HPDE6-E6E7 (cell line): ENCODE measurements around the gene TREML1.
"Not testable (repeated sequence)": the region's sequence is repeated elsewhere in the genome, so short reads cannot be mapped to it uniquely, and the experiment has no call there.

Experiments used
- DNase-seq: peaks from one replicate; pipeline ENCODE4 v3.0.0; 2011; ENCODE audit warnings: missing footprints; ENCODE audit errors: extremely low spot score

The TREML1 gene

DNA sequence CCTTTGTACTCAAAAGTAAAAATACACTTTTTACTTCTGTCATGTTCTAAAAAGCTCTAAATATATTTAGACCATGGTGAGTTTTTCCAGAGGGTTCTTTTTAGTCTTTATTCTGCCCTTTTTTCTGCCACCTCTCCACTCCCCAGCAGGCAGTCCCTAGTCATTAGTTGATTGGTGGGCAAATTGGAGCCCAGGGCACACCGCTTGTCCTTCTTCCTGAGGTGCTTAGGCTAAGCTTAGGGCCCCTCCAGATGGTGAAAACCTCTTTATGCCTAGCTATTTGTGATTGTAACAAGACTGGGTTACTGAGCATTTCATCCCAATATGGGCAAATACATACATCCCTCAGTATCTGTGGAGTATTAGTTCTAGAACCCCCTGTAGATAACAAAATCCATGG is 6.2 kb downstream of the TREML1 start:
- no peak for DNase-seq

DNA sequence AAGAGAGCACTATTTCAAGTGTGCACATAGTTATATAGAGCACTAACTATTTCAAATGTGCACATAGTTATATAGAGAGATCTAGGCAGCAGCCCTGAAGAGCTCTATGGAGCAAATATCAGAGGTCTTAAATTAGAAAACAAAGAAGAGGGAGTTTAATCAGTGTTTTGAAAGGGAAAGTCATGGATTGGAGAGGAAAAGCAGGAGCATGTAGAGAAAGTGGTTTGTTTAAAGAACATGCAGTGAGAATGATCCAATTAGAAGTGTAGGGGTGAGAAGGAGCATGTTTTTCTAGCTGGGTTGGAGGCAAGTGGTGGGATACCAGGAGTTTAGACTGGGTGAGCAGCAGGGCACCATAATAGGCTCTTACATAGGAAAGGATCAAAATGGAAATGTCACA is 17.2 kb downstream of the TREML1 start:
- DNase-seq = no peak

DNA sequence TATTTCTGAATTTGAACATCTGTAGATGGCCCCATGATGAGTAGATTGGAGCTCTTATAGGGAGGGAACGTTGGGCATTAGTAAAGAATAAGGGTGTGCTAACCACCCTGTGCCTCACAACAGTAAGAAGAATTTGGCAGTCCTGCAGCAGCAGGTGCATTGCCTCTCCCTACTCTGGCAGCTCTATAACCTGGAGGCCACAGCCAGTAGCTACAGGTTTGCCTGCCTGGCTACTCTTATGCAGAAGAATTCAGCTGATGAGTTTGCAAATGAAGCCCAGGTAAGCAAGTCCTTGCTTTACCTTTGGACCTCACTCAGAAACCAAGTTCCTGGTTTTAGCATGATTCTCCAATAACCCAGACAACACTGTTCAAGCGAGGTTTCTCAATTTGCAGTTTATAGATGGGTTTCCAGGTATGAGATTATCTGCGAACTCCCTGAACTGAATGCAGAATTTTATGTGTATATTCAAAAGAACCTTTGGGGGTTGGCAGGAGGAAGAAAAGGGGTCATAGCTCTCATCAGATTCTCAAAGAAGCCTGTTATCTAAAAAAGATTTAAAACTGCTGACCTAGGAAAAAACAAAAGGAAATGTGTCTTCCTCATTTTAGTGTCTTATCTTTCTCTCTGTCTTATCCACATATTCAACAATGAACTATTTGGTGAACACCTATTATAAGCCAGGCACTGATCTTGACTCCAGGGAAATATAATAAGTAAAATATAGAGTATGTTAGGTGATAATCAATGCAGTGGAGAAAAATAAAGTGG is 18.9 kb downstream of the TREML1 start:
- DNase-seq = no peak

DNA sequence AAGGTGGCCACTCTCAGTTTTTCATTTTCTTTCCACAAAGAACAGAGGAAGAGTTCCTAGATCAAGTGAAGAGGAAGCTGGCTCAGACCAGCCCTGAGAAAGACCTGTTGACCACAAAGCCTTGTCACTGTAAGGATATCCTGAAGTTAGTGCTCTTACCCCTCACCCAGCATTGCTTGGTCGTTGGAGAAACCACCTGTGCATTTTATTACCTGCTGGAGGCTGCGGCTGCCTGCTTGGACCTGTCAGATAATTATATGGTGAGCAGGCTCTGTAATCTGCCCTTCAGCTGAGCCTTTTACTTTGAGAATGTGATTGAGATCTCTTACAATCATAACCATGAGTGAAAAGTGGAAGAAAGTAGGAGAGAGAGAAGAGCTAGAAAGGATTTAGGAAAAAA is 21.9 kb downstream of the TREML1 start:
- no peak for DNase-seq

DNA sequence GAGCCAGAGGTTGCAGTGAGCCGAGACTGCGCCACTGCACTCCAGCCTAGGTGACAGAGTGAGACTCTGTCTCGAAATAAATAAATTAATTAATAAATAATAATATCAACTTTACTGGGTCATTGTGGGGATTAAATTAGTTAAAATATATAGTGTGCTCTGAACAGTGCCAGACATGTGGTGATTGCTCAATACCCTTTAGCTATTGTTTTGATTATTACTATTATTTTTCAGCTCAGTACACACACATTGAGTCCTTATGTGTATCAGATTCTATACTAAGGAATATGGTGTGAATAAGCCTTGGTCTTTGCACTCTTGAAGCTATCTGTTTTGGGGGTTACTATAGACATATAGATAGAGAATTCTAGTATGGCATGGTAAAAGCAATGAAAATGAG is 28.9 kb downstream of the TREML1 start:
- no peak for DNase-seq

DNA sequence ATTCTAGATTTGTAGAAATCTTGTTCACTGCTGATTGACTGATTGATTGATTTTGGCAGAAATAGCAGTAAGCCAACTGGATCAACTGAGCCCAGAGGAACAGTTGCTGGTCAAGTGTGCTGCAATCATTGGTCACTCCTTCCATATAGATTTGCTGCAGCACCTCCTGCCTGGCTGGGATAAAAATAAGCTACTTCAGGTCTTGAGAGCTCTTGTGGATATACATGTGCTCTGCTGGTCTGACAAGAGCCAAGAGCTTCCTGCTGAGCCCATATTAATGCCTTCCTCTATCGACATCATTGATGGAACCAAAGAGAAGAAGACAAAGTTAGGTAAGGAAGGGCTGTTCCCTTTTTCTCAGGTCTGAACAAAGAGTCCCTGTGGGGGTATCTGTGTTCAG is 31.2 kb downstream of the TREML1 start:
- no peak for DNase-seq

DNA sequence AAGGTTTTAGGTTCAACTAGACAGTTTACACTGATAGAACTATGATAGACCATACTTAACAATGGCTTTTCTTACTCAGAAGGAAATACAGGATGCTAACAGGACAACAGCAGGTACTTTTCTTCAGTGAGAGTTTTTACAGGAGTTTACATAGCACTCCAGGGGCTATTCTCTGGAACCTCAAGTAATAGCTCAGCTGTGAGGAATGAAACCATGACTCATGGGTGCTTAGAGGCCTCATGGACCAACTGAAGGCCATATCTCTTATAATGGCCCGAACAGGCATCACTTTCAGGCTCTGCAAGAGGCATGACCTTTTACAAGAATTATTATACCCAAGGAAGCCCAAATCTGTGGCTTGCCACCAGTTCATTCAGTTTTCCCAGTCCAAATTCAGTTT is 31.8 kb downstream of the TREML1 start:
- no peak for DNase-seq

DNA sequence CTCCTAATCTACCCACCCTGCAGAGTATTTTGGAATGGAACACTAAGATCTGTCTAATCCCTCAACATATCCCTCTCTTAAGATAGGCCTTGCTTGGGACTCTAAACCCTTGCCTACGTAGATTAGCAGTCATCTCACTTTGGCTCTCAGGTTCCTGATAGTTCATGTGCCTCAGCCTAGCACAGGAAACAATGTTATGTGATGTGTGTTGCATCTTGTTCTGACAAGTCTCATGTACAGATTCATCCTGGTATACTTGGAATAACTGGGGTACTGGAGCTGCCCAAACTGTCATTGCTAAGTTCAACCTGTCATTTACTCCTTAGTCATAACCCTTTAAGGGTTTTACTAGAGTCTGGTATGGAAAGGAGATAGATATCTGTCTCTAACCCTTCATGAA is 34.1 kb downstream of the TREML1 start:
- no peak for DNase-seq

DNA sequence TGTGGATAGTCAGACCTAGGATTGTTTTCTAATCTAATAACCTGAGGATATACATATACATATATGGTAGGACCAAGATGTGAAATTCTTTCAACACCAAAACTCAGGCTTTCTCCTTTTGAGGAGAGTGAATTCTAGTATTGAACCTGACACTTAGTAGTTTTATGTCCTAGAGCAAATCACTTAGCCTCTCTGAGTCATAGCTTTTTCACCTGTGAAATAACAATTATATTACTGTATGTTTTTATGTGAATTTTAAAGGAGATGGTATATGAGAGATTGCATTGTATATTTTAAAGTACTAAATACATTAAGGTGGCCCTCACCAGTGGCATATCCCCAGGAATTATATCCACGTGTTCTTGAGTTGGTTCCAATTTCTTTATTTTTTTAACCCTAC is 34.6 kb downstream of the TREML1 start:
- DNase-seq = no peak

DNA sequence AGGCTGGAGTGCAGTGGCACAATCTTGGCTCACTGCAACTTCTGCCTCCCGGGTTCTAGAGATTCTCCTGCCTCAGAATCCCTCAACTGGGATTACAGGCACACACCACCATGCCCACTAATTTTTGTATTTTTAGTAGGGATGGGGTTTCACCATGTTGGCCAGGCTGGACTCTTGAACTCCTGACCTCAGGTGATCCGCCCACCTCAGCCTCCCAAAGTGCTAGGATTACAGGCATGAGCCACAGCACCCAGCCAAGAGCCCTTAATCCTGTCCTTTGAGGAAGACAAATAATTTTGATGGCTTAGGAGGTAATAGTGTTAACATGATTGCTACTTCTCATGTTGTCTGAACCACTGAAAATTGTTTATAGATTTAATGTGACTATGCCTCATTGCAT is 39.1 kb downstream of the TREML1 start:
- not testable (repeated sequence) for DNase-seq

DNA sequence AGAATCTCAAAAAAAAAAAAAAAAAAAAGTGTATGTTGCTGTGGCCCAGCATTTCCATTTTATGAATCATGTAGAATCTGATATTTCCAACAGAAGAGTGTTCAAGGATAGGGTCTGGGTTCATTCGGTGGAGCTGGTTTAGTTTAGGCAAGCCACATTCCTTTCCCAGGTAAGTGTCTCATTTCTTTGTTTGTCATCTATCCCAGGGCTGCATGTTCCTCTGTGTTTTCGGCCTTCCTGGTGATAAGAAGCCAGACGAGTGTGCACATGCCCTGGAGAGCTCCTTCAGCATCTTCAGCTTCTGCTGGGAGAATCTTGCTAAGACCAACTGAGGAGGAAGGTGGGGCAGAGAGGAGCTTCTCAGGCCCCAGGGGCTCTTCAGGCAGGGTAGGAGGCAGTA is 43.1 kb downstream of the TREML1 start:
- peak; percentile 69 for DNase-seq

DNA sequence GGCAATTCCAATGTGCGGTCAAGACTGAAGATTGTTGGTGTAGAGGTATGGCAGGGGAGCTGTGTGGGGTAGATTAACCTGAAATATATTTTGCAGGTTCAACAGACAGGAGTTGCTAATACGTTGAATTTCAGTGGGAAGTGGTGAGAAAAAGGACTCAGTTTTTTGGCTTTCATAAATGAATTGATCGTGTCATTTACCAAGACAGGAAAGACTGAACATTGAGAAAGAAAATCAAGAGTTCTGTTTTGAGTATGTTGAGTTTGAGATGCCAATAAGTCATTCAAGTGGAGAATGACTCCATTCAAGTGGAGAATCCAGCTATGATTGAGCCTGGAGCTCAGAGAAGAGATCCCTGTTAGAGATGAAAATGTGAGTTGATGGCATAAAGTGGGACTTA is 50.3 kb downstream of the TREML1 start:
- no peak for DNase-seq

DNA sequence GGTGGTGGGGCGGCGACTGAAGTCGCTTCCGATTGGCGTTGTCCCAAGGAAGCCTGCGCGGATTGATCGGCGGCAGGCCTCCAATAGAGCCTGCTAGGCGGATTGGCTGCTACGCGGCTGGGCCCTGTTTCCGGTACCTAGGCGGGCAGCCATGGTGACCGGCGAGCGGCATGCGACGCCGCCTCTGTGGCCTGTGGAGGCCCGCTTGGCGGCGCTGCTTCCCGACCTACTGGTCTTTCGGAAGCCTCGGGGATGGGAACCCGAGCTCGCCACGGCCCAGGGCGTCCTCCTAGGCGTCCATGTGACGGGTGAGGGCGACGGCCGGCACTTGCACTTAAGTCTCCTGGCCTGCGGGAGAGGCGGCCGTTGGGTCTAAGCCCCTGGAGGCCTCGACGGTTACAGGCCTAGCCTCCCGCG is 53.3 kb downstream of the TREML1 start:
- DNase-seq = no peak
